GM18498 (cell line): ENCODE data around the gene ATF3.

ENCODE experiments used
- ATAC-seq: cut with Tn5 transposase; IDR thresholded peaks from one replicate; pipeline ENCODE4 v1.9.1; 2021; ENCODE audit warnings: mild to moderate bottlenecking, moderate library complexity; ENCODE audit not compliant: unreplicated experiment

Gene ATF3

GRCh38 chr1:212608392-212608958, at the start of gene ATF3:
Gene ATF3, plus strand, starts transcription at chr1:212608761. Its CDS starts 6,261 bp downstream, at chr1:212615022.
- ATAC-seq, result peak; percentile 75

GRCh38 chr1:212559929-212560328, 48.6 kb upstream of the ATF3 start:
- no peak for ATAC-seq

- no peak for ATAC-seq
Observed at GRCh38 chr1:212560933-212561460, 47.6 kb upstream of the ATF3 start.

GRCh38 chr1:212561501-212561931, 47.0 kb upstream of the ATF3 start:
- ATAC-seq, result no peak

GRCh38 chr1:212562771-212563170, 45.8 kb upstream of the ATF3 start:
- ATAC-seq, result no peak

GRCh38 chr1:212565079-212565478, 43.5 kb upstream of the ATF3 start:
- ATAC-seq, result no peak

- ATAC-seq, result no peak
Observed at GRCh38 chr1:212565571-212566305, 42.8 kb upstream of the ATF3 start.

GRCh38 chr1:212566522-212567479, 41.8 kb upstream of the ATF3 start:
- peak; percentile 98 for ATAC-seq

- no peak for ATAC-seq
Observed at GRCh38 chr1:212567638-212568037, 40.9 kb upstream of the ATF3 start.

- ATAC-seq, result no peak
Observed at GRCh38 chr1:212568978-212569537, 39.5 kb upstream of the ATF3 start.

GRCh38 chr1:212574732-212575131, 33.8 kb upstream of the ATF3 start:
- no peak for ATAC-seq

- no peak for ATAC-seq
Observed at GRCh38 chr1:212575333-212575732, 33.2 kb upstream of the ATF3 start.

- ATAC-seq, result no peak
Observed at GRCh38 chr1:212578041-212578440, 30.5 kb upstream of the ATF3 start.

- ATAC-seq, result no peak
Observed at GRCh38 chr1:212581034-212581433, 27.5 kb upstream of the ATF3 start.

- no peak for ATAC-seq
Observed at GRCh38 chr1:212582291-212582690, 26.3 kb upstream of the ATF3 start.

GRCh38 chr1:212582808-212583615, 25.5 kb upstream of the ATF3 start:
- ATAC-seq, result no peak

- no peak for ATAC-seq
Observed at GRCh38 chr1:212583643-212584042, 24.9 kb upstream of the ATF3 start.

GRCh38 chr1:212584092-212584886, 24.3 kb upstream of the ATF3 start:
- no peak for ATAC-seq

- no peak for ATAC-seq
Observed at GRCh38 chr1:212585210-212585609, 23.4 kb upstream of the ATF3 start.
